ENCODE data around the gene ARHGAP15. TPM values are rescaled to one million over a fixed set of nuclear protein-coding genes. Genes with fewer than 3 reads are reported as not detected.

Gene ARHGAP15
- total and polyA plus RNA-seq, 2 experiments from 2014 or later = 0.26 TPM; not detected in 1

DNA sequence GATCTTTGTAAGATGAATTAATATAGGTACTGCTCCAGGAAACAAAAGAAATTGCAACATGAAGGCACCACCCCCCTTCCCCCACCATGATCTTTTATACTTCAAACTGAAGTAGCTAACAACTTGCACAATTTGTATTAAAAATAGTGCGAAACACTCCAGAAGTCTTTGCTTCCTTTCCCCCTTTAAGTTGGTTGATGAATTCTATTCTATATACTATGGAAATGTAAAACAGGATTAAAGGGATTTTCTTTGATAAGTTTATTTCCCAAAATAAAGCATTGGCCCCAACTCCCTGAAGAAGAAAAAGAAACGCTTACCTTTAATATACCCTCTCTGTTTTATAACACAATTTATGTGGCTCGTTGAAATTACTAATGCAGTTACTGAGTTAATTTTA, 227.1 kb downstream of the ARHGAP15 start (continued):
- TF ChIP-seq, protein P1, sequence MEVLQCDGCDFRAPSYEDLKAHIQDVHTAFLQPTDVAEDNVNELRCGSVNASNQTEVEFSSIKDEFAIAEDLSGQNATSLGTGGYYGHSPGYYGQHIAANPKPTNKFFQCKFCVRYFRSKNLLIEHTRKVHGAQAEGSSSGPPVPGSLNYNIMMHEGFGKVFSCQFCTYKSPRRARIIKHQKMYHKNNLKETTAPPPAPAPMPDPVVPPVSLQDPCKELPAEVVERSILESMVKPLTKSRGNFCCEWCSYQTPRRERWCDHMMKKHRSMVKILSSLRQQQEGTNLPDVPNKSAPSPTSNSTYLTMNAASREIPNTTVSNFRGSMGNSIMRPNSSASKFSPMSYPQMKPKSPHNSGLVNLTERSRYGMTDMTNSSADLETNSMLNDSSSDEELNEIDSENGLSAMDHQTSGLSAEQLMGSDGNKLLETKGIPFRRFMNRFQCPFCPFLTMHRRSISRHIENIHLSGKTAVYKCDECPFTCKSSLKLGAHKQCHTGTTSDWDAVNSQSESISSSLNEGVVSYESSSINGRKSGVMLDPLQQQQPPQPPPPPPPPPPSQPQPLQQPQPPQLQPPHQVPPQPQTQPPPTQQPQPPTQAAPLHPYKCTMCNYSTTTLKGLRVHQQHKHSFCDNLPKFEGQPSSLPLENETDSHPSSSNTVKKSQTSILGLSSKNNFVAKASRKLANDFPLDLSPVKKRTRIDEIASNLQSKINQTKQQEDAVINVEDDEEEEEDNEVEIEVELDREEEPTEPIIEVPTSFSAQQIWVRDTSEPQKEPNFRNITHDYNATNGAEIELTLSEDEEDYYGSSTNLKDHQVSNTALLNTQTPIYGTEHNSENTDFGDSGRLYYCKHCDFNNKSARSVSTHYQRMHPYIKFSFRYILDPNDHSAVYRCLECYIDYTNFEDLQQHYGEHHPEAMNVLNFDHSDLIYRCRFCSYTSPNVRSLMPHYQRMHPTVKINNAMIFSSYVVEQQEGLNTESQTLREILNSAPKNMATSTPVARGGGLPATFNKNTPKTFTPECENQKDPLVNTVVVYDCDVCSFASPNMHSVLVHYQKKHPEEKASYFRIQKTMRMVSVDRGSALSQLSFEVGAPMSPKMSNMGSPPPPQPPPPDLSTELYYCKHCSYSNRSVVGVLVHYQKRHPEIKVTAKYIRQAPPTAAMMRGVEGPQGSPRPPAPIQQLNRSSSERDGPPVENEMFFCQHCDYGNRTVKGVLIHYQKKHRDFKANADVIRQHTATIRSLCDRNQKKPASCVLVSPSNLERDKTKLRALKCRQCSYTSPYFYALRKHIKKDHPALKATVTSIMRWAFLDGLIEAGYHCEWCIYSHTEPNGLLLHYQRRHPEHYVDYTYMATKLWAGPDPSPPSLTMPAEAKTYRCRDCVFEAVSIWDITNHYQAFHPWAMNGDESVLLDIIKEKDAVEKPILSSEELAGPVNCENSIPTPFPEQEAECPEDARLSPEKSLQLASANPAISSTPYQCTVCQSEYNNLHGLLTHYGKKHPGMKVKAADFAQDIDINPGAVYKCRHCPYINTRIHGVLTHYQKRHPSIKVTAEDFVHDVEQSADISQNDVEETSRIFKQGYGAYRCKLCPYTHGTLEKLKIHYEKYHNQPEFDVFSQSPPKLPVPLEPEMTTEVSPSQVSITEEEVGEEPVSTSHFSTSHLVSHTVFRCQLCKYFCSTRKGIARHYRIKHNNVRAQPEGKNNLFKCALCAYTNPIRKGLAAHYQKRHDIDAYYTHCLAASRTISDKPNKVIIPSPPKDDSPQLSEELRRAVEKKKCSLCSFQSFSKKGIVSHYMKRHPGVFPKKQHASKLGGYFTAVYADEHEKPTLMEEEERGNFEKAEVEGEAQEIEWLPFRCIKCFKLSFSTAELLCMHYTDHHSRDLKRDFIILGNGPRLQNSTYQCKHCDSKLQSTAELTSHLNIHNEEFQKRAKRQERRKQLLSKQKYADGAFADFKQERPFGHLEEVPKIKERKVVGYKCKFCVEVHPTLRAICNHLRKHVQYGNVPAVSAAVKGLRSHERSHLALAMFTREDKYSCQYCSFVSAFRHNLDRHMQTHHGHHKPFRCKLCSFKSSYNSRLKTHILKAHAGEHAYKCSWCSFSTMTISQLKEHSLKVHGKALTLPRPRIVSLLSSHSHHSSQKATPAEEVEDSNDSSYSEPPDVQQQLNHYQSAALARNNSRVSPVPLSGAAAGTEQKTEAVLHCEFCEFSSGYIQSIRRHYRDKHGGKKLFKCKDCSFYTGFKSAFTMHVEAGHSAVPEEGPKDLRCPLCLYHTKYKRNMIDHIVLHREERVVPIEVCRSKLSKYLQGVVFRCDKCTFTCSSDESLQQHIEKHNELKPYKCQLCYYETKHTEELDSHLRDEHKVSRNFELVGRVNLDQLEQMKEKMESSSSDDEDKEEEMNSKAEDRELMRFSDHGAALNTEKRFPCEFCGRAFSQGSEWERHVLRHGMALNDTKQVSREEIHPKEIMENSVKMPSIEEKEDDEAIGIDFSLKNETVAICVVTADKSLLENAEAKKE (CRISPR knock-in tag; IDR thresholded peaks at IDR 0.05) = no peak
- TF ChIP-seq ZNF331 (CRISPR knock-in tag; IDR thresholded peaks at IDR 0.05; ENCODE audit: low read depth) = no peak
- no peak for TF ChIP-seq JUNB (IDR thresholded peaks at IDR 0.05; ENCODE audit: unreplicated experiment)
- no peak for TF ChIP-seq EZH2 (IDR thresholded peaks at IDR 0.05; ENCODE audit: low read depth, unreplicated experiment)
- no peak for TF ChIP-seq NANOG (IDR thresholded peaks at IDR 0.05; ENCODE audit: borderline replicate concordance)

DNA sequence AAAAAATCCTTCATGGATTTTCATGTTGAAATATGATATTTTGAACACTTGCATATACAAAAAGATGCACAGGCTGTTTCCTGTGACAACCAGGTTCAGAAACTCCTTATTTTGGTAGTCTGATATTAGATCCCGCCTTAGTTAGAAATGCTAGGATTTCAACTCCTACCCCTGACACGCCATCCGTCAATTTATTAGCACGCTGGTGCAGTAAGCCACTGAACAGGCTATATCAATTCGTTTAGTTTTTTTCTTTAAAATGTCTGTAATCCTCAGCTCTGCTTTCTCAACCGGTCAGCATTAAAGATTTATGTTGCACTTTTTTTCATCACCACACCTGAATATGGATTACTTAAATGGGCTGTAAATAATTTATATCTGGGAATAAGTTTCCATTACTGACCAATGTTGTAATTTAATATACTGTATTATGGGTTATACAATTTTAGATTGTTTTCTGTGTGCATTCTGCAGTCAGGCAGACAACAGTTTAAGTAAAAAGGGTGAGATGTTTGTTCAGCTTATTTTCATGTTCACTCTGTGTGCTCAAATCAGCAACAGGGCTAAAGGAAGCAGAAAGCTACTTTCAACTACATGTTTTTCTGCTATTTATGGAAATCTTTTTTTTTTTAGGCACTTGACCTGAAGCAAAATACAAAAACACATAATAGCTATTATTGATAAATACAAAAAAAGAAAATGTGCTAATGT, 227.7 kb downstream of the ARHGAP15 start:
- Histone ChIP-seq H3K36me3 (ENCODE audit: insufficient read depth) (no peaks in the 10 kb centered on the region), H3K27ac (ENCODE audit: low read depth) (no peak overlapping the region), H3F3A (replicated peaks; ENCODE audit: low read depth) (no peaks in the 10 kb centered on the region), H3K4me2 (no peak overlapping the region), H3K4me1 (ENCODE audit: insufficient read depth) (0 out of 2 replicates have a peak, but pooled peaks cover 7% of the 10 kb centered on the region), H4K20me1 (replicated peaks; ENCODE audit: insufficient read depth) (no peaks in the 10 kb centered on the region), H3K79me2 (replicated peaks; ENCODE audit: insufficient read depth) (no peaks in the 10 kb centered on the region), H3K9me2 (ENCODE audit: insufficient read depth) (no peaks in the 10 kb centered on the region), H3K4me3 (no peak overlapping the region), H3K27me3 (ENCODE audit: insufficient read depth) (no peaks in the 10 kb centered on the region), H2AFZ (no peak overlapping the region)
- Mint-ChIP-seq H3K27ac (no peak overlapping the region), H3K9me3 (no peaks in the 10 kb centered on the region), H3K4me3 (no peak overlapping the region), H3K36me3 (ENCODE audit: low read depth) (no peaks in the 10 kb centered on the region), H3K4me1 (peaks cover 18% of the 10 kb centered on the region; the same call in 2 of the 3 replicates), H3K27me3 (ENCODE audit: insufficient read depth, low read depth, poor library complexity) (no peaks in the 10 kb centered on the region)
- DNase-seq (ENCODE audit: low spot score) (no peak), ATAC-seq (no peak)
- TF ChIP-seq JUNB (IDR thresholded peaks at IDR 0.05; ENCODE audit: unreplicated experiment) (no peak), EZH2phosphoT487 (IDR thresholded peaks at IDR 0.05; ENCODE audit: unreplicated experiment) (no peak), NANOG (IDR thresholded peaks at IDR 0.05; ENCODE audit: borderline replicate concordance) (no peak), ZNF331 (CRISPR knock-in tag; IDR thresholded peaks at IDR 0.05; ENCODE audit: low read depth) (no peak)
- TF ChIP-seq, protein P2, sequence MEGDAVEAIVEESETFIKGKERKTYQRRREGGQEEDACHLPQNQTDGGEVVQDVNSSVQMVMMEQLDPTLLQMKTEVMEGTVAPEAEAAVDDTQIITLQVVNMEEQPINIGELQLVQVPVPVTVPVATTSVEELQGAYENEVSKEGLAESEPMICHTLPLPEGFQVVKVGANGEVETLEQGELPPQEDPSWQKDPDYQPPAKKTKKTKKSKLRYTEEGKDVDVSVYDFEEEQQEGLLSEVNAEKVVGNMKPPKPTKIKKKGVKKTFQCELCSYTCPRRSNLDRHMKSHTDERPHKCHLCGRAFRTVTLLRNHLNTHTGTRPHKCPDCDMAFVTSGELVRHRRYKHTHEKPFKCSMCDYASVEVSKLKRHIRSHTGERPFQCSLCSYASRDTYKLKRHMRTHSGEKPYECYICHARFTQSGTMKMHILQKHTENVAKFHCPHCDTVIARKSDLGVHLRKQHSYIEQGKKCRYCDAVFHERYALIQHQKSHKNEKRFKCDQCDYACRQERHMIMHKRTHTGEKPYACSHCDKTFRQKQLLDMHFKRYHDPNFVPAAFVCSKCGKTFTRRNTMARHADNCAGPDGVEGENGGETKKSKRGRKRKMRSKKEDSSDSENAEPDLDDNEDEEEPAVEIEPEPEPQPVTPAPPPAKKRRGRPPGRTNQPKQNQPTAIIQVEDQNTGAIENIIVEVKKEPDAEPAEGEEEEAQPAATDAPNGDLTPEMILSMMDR (conservative IDR thresholded peaks at IDR 0.05; ENCODE audit: low read depth in 2 of 2) = no peak

Measured in GM23338 (cell line).